ENCODE data around the gene AMPD2. TPM values are rescaled to one million over a fixed set of nuclear protein-coding genes. Genes with fewer than 3 reads are reported as not detected.
"Not testable (repeated sequence)": the region's sequence is repeated elsewhere in the genome, so short reads cannot be mapped to it uniquely, and the experiment has no call there.

The AMPD2 gene
- total RNA-seq, 4 donors from 2014 or later, result 21.3 to 59.7 (median 39.0) TPM

DNA sequence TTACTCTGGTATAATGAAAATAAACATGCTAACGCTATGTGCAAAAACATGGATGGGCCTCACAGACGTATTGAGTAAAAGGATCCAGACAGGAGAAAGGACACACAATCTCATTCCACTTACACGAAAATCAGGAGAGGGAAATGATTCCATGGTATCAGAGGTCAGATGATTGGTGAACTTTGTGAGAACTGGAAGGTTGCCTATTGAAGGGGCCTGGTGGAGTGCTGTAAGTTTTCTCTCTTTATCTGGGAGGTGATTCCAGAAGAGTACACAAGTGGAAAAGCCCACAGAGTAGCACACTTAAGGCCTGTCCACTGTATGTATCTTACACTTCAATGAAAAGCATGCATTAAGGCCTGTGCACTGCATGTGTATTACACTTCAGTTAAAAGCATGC, 57.8 kb downstream of the AMPD2 start:
- no peaks in the 10 kb centered on the region for H3K27me3 ChIP-seq
- intact Hi-C loops (cut with DNase I; ENCODE audit: low total_unique reads) (no loop called here), in situ Hi-C loops (cut with MboI; ENCODE audit: low pct_ligation_motif_present in 1 of 4, low pct_unique_long_range_greater_than_20kb in 1 of 4, low sequenced_read_pairs in 3 of 4) (no loop called here)
- TF ChIP-seq, protein P1, sequence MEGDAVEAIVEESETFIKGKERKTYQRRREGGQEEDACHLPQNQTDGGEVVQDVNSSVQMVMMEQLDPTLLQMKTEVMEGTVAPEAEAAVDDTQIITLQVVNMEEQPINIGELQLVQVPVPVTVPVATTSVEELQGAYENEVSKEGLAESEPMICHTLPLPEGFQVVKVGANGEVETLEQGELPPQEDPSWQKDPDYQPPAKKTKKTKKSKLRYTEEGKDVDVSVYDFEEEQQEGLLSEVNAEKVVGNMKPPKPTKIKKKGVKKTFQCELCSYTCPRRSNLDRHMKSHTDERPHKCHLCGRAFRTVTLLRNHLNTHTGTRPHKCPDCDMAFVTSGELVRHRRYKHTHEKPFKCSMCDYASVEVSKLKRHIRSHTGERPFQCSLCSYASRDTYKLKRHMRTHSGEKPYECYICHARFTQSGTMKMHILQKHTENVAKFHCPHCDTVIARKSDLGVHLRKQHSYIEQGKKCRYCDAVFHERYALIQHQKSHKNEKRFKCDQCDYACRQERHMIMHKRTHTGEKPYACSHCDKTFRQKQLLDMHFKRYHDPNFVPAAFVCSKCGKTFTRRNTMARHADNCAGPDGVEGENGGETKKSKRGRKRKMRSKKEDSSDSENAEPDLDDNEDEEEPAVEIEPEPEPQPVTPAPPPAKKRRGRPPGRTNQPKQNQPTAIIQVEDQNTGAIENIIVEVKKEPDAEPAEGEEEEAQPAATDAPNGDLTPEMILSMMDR (IDR thresholded peaks at IDR 0.05), result no peak
- TF ChIP-seq POLR2A (IDR thresholded peaks at IDR 0.05) (no peak), POLR2AphosphoS5 (IDR thresholded peaks at IDR 0.05) (no peak), EP300 (IDR thresholded peaks at IDR 0.05; ENCODE audit: low read depth) (no peak)
- H3K9me3 ChIP-seq, result no peaks in the 10 kb centered on the region
- H3K4me1 ChIP-seq, result no peaks in the 10 kb centered on the region
- 69 to 76% methylated on average over 3 of the region's 3 CpGs for WGBS, 2 donors (ENCODE audit: low coverage in 1 of 2)
- no peak for DNase-seq
- no peaks in the 10 kb centered on the region for H3K36me3 ChIP-seq
- H3K4me3 ChIP-seq, result no peak overlapping the region
- no peak overlapping the region for H3K27ac ChIP-seq

DNA sequence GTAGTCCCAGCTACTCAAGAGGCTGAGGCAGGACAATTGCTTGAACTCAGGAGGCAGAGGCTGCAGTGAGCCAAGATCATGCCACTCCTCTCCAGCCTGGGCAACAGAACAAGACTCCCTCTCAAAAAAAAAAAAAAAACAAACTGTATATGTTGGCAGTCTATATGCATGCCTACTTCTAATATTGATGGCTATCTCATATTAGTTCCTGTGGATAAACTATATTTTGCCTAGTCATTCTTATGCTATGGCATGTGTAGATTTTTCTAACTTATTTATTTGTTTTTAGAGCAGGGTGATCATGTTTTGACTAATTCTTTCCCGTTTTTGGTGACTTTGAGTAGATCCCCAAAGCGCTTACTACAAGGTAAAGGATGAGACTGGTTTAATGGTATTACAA, 59.0 kb downstream of the AMPD2 start:
- H3K4me3 ChIP-seq; H3K27me3 ChIP-seq; in situ Hi-C loops (cut with MboI; ENCODE audit: low pct_ligation_motif_present in 1 of 4, low pct_unique_long_range_greater_than_20kb in 1 of 4, low sequenced_read_pairs in 3 of 4); H3K9me3 ChIP-seq; H3K4me1 ChIP-seq; intact Hi-C loops (cut with DNase I; ENCODE audit: low total_unique reads); DNase-seq; H3K36me3 ChIP-seq; H3K27ac ChIP-seq: not testable (repeated sequence)
- 87 to 96% methylated on average over 2 of the region's 2 CpGs for WGBS, 2 donors (ENCODE audit: low coverage in 1 of 2)

Small RNA genes lying within 50 kb of the gene (small RNA-seq; reads per million reads assigned to genes)
- gene RNU6V, result 0 reads per million in 4 donors

Other genes with a start within 250 kb of the AMPD2 start
- 10 to 100 TPM; 53.5 to 79.3 (median 66.2) TPM for gene SORT1, start 221.9 kb upstream of the AMPD2 start, total RNA-seq
- gene PSMA5, start 193.4 kb upstream of the AMPD2 start, total RNA-seq, result 10 to 100 TPM; 28.4 to 41.8 (median 33.3) TPM
- gene SYPL2, start 153.3 kb upstream of the AMPD2 start, total RNA-seq, result 1 to 10 TPM in 1 of 4 donors, under 1 TPM in 3; 0.40 to 4.1 (median 0.44) TPM
- 10 to 100 TPM in 1 of 4 donors, 1 to 10 TPM in 3; 2.7 to 12.3 (median 6.2) TPM for gene ATXN7L2, start 135.9 kb upstream of the AMPD2 start, total RNA-seq
- gene CYB561D1, start 125.7 kb upstream of the AMPD2 start, total RNA-seq, result 10 to 100 TPM; 10.5 to 37.4 (median 17.3) TPM
- 1 to 10 TPM in 2 of 4 donors, under 1 TPM in 2; 0.60 to 8.1 (median 3.5) TPM for gene AMIGO1, start 110.1 kb upstream of the AMPD2 start, total RNA-seq
- gene GPR61, start 80.0 kb upstream of the AMPD2 start, total RNA-seq, result not detected
- gene GNAI3, start 71.2 kb upstream of the AMPD2 start, total RNA-seq, result 1 to 10 TPM; 2.2 to 7.5 (median 5.1) TPM
- not detected for gene GNAT2, start 221 bp upstream of the AMPD2 start, total RNA-seq
- gene GSTM4, start 36.3 kb downstream of the AMPD2 start, total RNA-seq, result 100 to 1,000 TPM in 2 of 4 donors, 10 to 100 TPM in 2; 64.9 to 104 (median 94.8) TPM
- gene GSTM2, start 48.2 kb downstream of the AMPD2 start, total RNA-seq, result 10 to 100 TPM; 27.0 to 87.5 (median 57.2) TPM
- 10 to 100 TPM in 1 of 4 donors, not detected in 3; 18.1 TPM for gene GSTM1, start 68.0 kb downstream of the AMPD2 start, total RNA-seq
- gene GSTM5, start 92.4 kb downstream of the AMPD2 start, total RNA-seq, result 1 to 10 TPM in 2 of 4 donors, not detected in 2; 1.2 to 1.4 TPM
- gene GSTM3, start 121.2 kb downstream of the AMPD2 start, total RNA-seq, result 10 to 100 TPM in 3 of 4 donors, 1 to 10 TPM in 1; 8.2 to 34.1 (median 24.3) TPM
- gene EPS8L3, start 144.1 kb downstream of the AMPD2 start, total RNA-seq, result 100 to 1,000 TPM; 228 to 468 (median 363) TPM

All from transverse colon (tissue), 4 donors.